HEK293 (cell line): ENCODE data around the gene USP35.

Experiments used
- CTCF ChIA-PET: fragments of 350-600 bp; formaldehyde crosslinking; extraction: SDS; loops from one replicate; lab custom pipeline; 2021; ENCODE audit warnings: antibody characterized with exemption; lab: Yijun Ruan, JAX
- POLR2A ChIA-PET: fragments of 300-600 bp; formaldehyde crosslinking; extraction: SDS; loops from one replicate; lab custom pipeline; 2020; ENCODE audit warnings: antibody characterized with exemption, inconsistent platforms; lab: Yijun Ruan, JAX
- H3K27ac ChIP-seq: fragments of 200-500 bp; sonication (Bioruptor generic); 2 replicates; pipeline ENCODE4 v1.5.1; 2014; ENCODE audit warnings: low read depth, low read length, control low read depth, inconsistent platforms; ENCODE audit errors: extremely low read depth
- H3K36me3 ChIP-seq, 2 experiments: fragments of 200-500 bp in 1 of 2; sonication (Bioruptor generic) in 1 of 2; 1 replicate in 1 of 2; 2 replicates in 1 of 2; pipeline ENCODE4 v1.5.1; 2014 to 2017; ENCODE audit warnings: inconsistent platforms in 2 of 2, low read length in 2 of 2; ENCODE audit not compliant: control insufficient read depth in 2 of 2, insufficient read depth in 1 of 2
- H3K4me1 ChIP-seq: fragments of 200-500 bp; sonication (Bioruptor generic); 2 replicates; pipeline ENCODE4 v1.5.1; 2014; ENCODE audit warnings: mild to moderate bottlenecking, low read length, inconsistent platforms; ENCODE audit not compliant: control insufficient read depth, insufficient read depth
- H3K4me3 ChIP-seq: 2 replicates; pipeline ENCODE4 v1.5.1; 2011; ENCODE audit warnings: low read depth, mild to moderate bottlenecking, control low read depth, low read length, moderate library complexity
- H3K9me3 ChIP-seq: fragments of 200-500 bp; sonication (Bioruptor generic); 2 replicates; pipeline ENCODE4 v1.5.1; 2014; ENCODE audit warnings: low read depth, low read length, inconsistent platforms; ENCODE audit not compliant: control insufficient read depth, insufficient read depth
- TCF7L2 ChIP-seq: IDR thresholded peaks from 2 replicates; pipeline ENCODE4 v1.6.1; 2011; ENCODE audit warnings: low read depth, mild to moderate bottlenecking, inconsistent platforms, low read length, moderate library complexity, borderline replicate concordance
- YY2 ChIP-seq: fragments of 450-650 bp; formaldehyde crosslinking; IDR thresholded peaks from 2 replicates; pipeline ENCODE4 v1.5.1; 2016; ENCODE audit warnings: missing biosample characterization, missing genetic modification characterization
- ZNF112 ChIP-seq: fragments of 450-650 bp; formaldehyde crosslinking; IDR thresholded peaks from 2 replicates; pipeline ENCODE4 v1.5.0; 2017; ENCODE audit warnings: missing biosample characterization, missing genetic modification characterization
- ZNF16 ChIP-seq: fragments of 450-650 bp; formaldehyde crosslinking; IDR thresholded peaks from 2 replicates; pipeline ENCODE4 v1.5.1; 2016; ENCODE audit warnings: low read depth, missing biosample characterization, missing genetic modification characterization
- ZNF169 ChIP-seq: fragments of 450-650 bp; formaldehyde crosslinking; IDR thresholded peaks from 2 replicates; pipeline ENCODE4 v1.5.1; 2016; ENCODE audit warnings: missing biosample characterization, missing genetic modification characterization
- ZNF350 ChIP-seq: fragments of 450-650 bp; formaldehyde crosslinking; IDR thresholded peaks from 2 replicates; pipeline ENCODE4 v1.5.0; 2017; ENCODE audit warnings: missing biosample characterization, mild to moderate bottlenecking, missing genetic modification characterization
- ZNF362 ChIP-seq: fragments of 450-650 bp; formaldehyde crosslinking; IDR thresholded peaks from 2 replicates; pipeline ENCODE4 v1.5.1; 2016; ENCODE audit warnings: missing biosample characterization, missing genetic modification characterization
- ZNF423 ChIP-seq: fragments of 450-650 bp; formaldehyde crosslinking; IDR thresholded peaks from 2 replicates; pipeline ENCODE4 v1.5.1; 2016; ENCODE audit warnings: missing biosample characterization, missing genetic modification characterization
- ZNF510 ChIP-seq: fragments of 450-650 bp; formaldehyde crosslinking; IDR thresholded peaks from 2 replicates; pipeline ENCODE4 v1.5.1; 2018; ENCODE audit warnings: mild to moderate bottlenecking, missing genetic modification characterization, missing biosample characterization; ENCODE audit not compliant: insufficient replicate concordance
- ZNF555 ChIP-seq: fragments of 450-650 bp; formaldehyde crosslinking; conservative IDR thresholded peaks from 2 replicates; pipeline ENCODE4 v1.5.1; 2017; ENCODE audit warnings: missing biosample characterization, mild to moderate bottlenecking, missing genetic modification characterization, inconsistent platforms
- ZNF610 ChIP-seq: fragments of 450-650 bp; formaldehyde crosslinking; IDR thresholded peaks from 2 replicates; pipeline ENCODE4 v1.5.1; 2016; ENCODE audit warnings: missing biosample characterization, missing genetic modification characterization, borderline replicate concordance
- ZNF624 ChIP-seq: fragments of 450-650 bp; formaldehyde crosslinking; IDR thresholded peaks from 2 replicates; pipeline ENCODE4 v1.5.1; 2017; ENCODE audit warnings: missing biosample characterization, missing genetic modification characterization
- ZNF639 ChIP-seq: fragments of 450-650 bp; formaldehyde crosslinking; IDR thresholded peaks from 2 replicates; pipeline ENCODE4 v1.5.1; 2016; ENCODE audit warnings: missing biosample characterization, missing genetic modification characterization
- ZNF670 ChIP-seq: fragments of 450-650 bp; formaldehyde crosslinking; IDR thresholded peaks from 2 replicates; pipeline ENCODE4 v1.5.1; 2016; ENCODE audit warnings: missing biosample characterization, missing genetic modification characterization, low read depth
- TF ChIP-seq, protein P1 (sequence below): fragments of 450-650 bp; formaldehyde crosslinking; IDR thresholded peaks from 2 replicates; pipeline ENCODE4 v1.5.1; 2016; ENCODE audit warnings: missing biosample characterization, missing genetic modification characterization
- TF ChIP-seq, protein P2 (sequence below): fragments of 450-650 bp; formaldehyde crosslinking; IDR thresholded peaks from 2 replicates; pipeline ENCODE4 v1.5.1; 2016; ENCODE audit warnings: missing biosample characterization, missing genetic modification characterization
- TF ChIP-seq, protein P3 (sequence below): fragments of 450-650 bp; formaldehyde crosslinking; optimal IDR thresholded peaks from 2 replicates; pipeline ENCODE3; 2016; ENCODE audit warnings: missing biosample characterization, mild to moderate bottlenecking, missing genetic modification characterization
- TF ChIP-seq, protein P4 (sequence below): fragments of 450-650 bp; formaldehyde crosslinking; IDR thresholded peaks from 2 replicates; pipeline ENCODE4 v1.5.1; 2016; ENCODE audit warnings: missing biosample characterization, missing genetic modification characterization

USP35 gene

DNA sequence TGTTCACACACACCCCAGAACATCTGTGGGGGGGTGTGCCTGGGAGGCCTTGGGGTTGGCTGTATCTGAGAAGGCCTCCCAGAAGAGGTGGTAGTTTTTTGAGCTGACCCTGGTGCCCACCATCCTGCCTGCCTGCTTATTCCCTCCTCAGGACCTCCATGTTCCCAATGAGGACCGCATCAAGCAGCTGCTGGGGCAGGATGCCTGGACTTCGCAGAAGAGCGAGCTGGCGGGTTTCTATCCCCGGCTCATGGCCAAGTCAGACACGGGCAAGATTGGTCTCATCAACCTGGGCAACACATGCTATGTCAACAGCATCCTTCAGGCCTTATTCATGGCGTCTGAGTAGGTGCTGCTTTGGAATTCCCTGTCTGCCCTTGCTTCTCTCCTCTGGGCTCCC is 17.0 kb downstream of the USP35 start:
- POLR2A ChIA-PET: no interaction called here
- Histone ChIP-seq H3K9me3 (no peaks in the 10 kb centered on the region), H3K4me1 (no peaks in the 10 kb centered on the region), H3K36me3 (peaks cover 0 to 69% of the 10 kb centered on the region in 2 experiments; a peak in 1 of 3 replicates), H3K4me3 (no peak overlapping the region), H3K27ac (no peak overlapping the region)
- CTCF ChIA-PET: interaction anchor here (0.9 kb wide), 1 partner anchor 22 kb away, joined by 3 read pairs; no protein-coding TSS in a partner anchor
- TF ChIP-seq ZNF169 (tag by site-specific recombination) (no peak), ZNF670 (tag by site-specific recombination) (no peak), ZNF555 (tag by site-specific recombination) (no peak), ZNF624 (tag by site-specific recombination) (no peak), YY2 (tag by site-specific recombination) (no peak), ZNF362 (tag by site-specific recombination) (no peak), ZNF510 (tag by site-specific recombination) (no peak), ZNF423 (tag by site-specific recombination) (no peak), ZNF639 (tag by site-specific recombination) (no peak), TCF7L2 (no peak), ZNF610 (no peak), ZNF350 (tag by site-specific recombination) (no peak), ZNF16 (tag by site-specific recombination) (no peak), ZNF112 (tag by site-specific recombination) (no peak)
- TF ChIP-seq, protein P1, sequence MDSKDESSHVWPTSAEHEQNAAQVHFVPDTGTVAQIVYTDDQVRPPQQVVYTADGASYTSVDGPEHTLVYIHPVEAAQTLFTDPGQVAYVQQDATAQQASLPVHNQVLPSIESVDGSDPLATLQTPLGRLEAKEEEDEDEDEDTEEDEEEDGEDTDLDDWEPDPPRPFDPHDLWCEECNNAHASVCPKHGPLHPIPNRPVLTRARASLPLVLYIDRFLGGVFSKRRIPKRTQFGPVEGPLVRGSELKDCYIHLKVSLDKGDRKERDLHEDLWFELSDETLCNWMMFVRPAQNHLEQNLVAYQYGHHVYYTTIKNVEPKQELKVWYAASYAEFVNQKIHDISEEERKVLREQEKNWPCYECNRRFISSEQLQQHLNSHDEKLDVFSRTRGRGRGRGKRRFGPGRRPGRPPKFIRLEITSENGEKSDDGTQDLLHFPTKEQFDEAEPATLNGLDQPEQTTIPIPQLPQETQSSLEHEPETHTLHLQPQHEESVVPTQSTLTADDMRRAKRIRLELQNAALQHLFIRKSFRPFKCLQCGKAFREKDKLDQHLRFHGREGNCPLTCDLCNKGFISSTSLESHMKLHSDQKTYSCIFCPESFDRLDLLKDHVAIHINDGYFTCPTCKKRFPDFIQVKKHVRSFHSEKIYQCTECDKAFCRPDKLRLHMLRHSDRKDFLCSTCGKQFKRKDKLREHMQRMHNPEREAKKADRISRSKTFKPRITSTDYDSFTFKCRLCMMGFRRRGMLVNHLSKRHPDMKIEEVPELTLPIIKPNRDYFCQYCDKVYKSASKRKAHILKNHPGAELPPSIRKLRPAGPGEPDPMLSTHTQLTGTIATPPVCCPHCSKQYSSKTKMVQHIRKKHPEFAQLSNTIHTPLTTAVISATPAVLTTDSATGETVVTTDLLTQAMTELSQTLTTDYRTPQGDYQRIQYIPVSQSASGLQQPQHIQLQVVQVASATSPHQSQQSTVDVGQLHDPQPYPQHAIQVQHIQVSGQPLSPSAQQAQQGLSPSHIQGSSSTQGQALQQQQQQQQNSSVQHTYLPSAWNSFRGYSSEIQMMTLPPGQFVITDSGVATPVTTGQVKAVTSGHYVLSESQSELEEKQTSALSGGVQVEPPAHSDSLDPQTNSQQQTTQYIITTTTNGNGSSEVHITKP (tag by site-specific recombination): no peak
- TF ChIP-seq, protein P2, sequence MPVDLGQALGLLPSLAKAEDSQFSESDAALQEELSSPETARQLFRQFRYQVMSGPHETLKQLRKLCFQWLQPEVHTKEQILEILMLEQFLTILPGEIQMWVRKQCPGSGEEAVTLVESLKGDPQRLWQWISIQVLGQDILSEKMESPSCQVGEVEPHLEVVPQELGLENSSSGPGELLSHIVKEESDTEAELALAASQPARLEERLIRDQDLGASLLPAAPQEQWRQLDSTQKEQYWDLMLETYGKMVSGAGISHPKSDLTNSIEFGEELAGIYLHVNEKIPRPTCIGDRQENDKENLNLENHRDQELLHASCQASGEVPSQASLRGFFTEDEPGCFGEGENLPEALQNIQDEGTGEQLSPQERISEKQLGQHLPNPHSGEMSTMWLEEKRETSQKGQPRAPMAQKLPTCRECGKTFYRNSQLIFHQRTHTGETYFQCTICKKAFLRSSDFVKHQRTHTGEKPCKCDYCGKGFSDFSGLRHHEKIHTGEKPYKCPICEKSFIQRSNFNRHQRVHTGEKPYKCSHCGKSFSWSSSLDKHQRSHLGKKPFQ: no peak
- TF ChIP-seq, protein P3, sequence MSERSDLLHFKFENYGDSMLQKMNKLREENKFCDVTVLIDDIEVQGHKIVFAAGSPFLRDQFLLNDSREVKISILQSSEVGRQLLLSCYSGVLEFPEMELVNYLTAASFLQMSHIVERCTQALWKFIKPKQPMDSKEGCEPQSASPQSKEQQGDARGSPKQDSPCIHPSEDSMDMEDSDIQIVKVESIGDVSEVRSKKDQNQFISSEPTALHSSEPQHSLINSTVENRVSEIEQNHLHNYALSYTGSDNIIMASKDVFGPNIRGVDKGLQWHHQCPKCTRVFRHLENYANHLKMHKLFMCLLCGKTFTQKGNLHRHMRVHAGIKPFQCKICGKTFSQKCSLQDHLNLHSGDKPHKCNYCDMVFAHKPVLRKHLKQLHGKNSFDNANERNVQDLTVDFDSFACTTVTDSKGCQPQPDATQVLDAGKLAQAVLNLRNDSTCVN: no peak
- TF ChIP-seq, protein P4, sequence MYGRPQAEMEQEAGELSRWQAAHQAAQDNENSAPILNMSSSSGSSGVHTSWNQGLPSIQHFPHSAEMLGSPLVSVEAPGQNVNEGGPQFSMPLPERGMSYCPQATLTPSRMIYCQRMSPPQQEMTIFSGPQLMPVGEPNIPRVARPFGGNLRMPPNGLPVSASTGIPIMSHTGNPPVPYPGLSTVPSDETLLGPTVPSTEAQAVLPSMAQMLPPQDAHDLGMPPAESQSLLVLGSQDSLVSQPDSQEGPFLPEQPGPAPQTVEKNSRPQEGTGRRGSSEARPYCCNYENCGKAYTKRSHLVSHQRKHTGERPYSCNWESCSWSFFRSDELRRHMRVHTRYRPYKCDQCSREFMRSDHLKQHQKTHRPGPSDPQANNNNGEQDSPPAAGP (tag by site-specific recombination): no peak
